Activated naive CD4-positive, alpha-beta T cell treated with anti-CD3 and anti-CD28 coated beads, Interleukin-2, amount 10 ng/mL, durations not matched to agents 7 days and 5 days (primary cell): ENCODE measurements around the gene SYNJ2.

Source experiments
- CTCF ChIA-PET: fragments of 350-600 bp; sonication (Branson Sonifier 250); formaldehyde crosslinking; loops from one replicate; lab custom pipeline; 2021; ENCODE audit warnings: antibody characterized with exemption; lab: Charles Lee
- DNase-seq: peaks from one replicate; pipeline ENCODE4 v3.0.0-alpha.2; 2020
- H3K27ac Mint-ChIP-seq: one replicate; pipeline ENCODE4 v1.8.0; 2021; ENCODE audit warnings: mild to moderate bottlenecking, moderate library complexity, mixed read lengths
- H3K27me3 Mint-ChIP-seq: one replicate; pipeline ENCODE4 v1.8.0; 2021; ENCODE audit warnings: mild to moderate bottlenecking, mixed read lengths
- H3K36me3 Mint-ChIP-seq: one replicate; pipeline ENCODE4 v1.8.0; 2021; ENCODE audit warnings: mixed read lengths
- H3K4me1 Mint-ChIP-seq: one replicate; pipeline ENCODE4 v1.8.0; 2021; ENCODE audit warnings: mixed read lengths
- H3K4me3 Mint-ChIP-seq: one replicate; pipeline ENCODE4 v1.8.0; 2021; ENCODE audit warnings: mild to moderate bottlenecking, moderate library complexity, mixed read lengths
- H3K9me3 Mint-ChIP-seq: one replicate; pipeline ENCODE4 v1.8.0; 2021; ENCODE audit warnings: mixed read lengths

The SYNJ2 gene

DNA sequence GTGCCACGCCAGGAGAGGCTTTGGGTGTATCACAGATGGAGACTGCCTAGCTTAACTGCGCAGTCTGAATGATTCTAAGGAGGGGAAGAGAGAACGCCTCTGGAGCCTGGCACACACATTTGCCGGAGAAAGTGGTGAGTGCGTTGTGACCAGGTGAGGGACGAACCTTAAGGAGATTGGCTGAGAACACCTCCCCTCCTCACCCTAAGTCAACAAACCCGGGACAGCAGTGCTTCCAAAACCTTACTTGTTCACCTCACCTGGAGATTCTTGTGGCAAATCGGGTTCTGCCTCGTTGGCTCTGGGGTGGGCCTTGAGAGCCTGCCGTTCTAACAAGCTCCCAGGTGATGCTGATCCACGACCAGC lies 9.4 kb downstream of the SYNJ2 start:
- H3K27me3 Mint-ChIP-seq, result no peaks in the 10 kb centered on the region
- peaks cover 57% of the 10 kb centered on the region for H3K4me1 Mint-ChIP-seq
- DNase-seq, result no peak
- peaks cover 23% of the 10 kb centered on the region for H3K36me3 Mint-ChIP-seq
- no peak overlapping the region for H3K4me3 Mint-ChIP-seq
- H3K9me3 Mint-ChIP-seq, result no peaks in the 10 kb centered on the region
- peak overlapping the region; percentile 66 for H3K27ac Mint-ChIP-seq
- CTCF ChIA-PET, result interaction anchor here (3.6 kb wide), 1 partner anchor 35 kb away, joined by 14 read pairs; no protein-coding TSS in a partner anchor

DNA sequence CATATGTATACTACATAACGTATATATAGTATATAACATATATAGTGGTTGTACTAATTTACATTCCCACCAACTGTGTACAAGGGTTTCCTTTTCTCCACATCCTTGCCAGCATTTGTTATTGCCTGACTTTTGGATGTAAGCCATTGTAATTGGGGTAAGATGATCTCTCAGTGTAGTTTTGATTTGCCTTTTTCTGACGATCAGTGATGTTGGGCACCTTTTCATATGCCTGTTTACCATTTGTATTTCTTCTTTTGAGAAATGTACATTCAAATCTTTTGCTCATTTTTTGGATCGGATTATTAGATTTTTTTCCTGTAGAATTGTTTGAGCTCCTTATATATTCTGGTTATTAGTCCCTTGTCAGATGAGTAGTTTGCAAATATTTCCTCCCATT lies 11.4 kb downstream of the SYNJ2 start:
- H3K9me3 Mint-ChIP-seq, result no peaks in the 10 kb centered on the region
- no peak overlapping the region for H3K4me3 Mint-ChIP-seq
- DNase-seq, result no peak
- peaks cover 25% of the 10 kb centered on the region for H3K36me3 Mint-ChIP-seq
- no peak overlapping the region for H3K27ac Mint-ChIP-seq
- no peaks in the 10 kb centered on the region for H3K27me3 Mint-ChIP-seq
- CTCF ChIA-PET, result interaction anchor here (1.3 to 1.4 kb wide), 2 partner anchors 79 to 81 kb away, joined by 3 to 4 read pairs; no protein-coding TSS in a partner anchor
- H3K4me1 Mint-ChIP-seq, result peaks cover 50% of the 10 kb centered on the region

- Mint-ChIP-seq H3K27ac (no peak overlapping the region), H3K36me3 (peaks cover 21% of the 10 kb centered on the region), H3K27me3 (no peaks in the 10 kb centered on the region), H3K9me3 (no peaks in the 10 kb centered on the region), H3K4me3 (no peak overlapping the region), H3K4me1 (peaks cover 40% of the 10 kb centered on the region)
- DNase-seq, result no peak
- CTCF ChIA-PET, result interaction anchor here (1.3 to 1.7 kb wide), 2 partner anchors 14 to 80 kb away, joined by 3 read pairs; no protein-coding TSS in a partner anchor
Observed at GRCh38 chr6:157994125-157994795, 12.6 kb downstream of the SYNJ2 start.

DNA sequence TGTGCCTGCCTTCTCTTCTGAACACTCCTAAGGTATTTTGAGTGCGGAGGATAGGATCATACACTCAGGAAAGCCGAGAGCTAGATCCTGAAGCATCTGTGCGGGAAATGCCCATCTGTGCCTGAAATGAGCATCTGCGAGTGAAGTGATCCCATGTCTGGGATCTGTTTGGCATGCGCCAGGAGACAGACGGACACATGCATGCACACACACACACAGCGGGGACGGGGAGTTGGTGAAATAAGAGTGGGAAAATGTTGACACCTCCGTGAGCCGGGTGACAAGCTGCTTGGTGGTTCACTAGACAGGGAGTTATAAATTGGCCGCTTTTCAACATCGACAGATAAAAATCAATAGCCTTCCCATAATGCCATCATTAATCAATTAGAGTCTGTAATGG lies 13.8 kb downstream of the SYNJ2 start:
- CTCF ChIA-PET, result interaction anchor here (1.3 to 1.7 kb wide), 2 partner anchors 15 to 77 kb away, joined by 3 read pairs; no protein-coding TSS in a partner anchor
- Mint-ChIP-seq H3K9me3 (no peaks in the 10 kb centered on the region), H3K4me3 (no peak overlapping the region), H3K36me3 (peaks cover 20% of the 10 kb centered on the region), H3K27me3 (no peaks in the 10 kb centered on the region), H3K4me1 (peaks cover 28% of the 10 kb centered on the region), H3K27ac (no peak overlapping the region)
- no peak for DNase-seq

GRCh38 chr6:157996201-157996712 lies 14.6 kb downstream of the SYNJ2 start:
- Mint-ChIP-seq H3K27me3 (no peaks in the 10 kb centered on the region), H3K4me3 (no peak overlapping the region), H3K4me1 (peaks cover 20% of the 10 kb centered on the region), H3K9me3 (no peaks in the 10 kb centered on the region), H3K27ac (no peak overlapping the region), H3K36me3 (peaks cover 19% of the 10 kb centered on the region)
- CTCF ChIA-PET, result no interaction called here
- no peak for DNase-seq

- Mint-ChIP-seq H3K4me3 (no peak overlapping the region), H3K9me3 (no peaks in the 10 kb centered on the region), H3K4me1 (peaks cover 22% of the 10 kb centered on the region), H3K27me3 (no peaks in the 10 kb centered on the region), H3K36me3 (peaks cover 23% of the 10 kb centered on the region), H3K27ac (no peak overlapping the region)
- CTCF ChIA-PET, result no interaction called here
- no peak for DNase-seq
Observed at GRCh38 chr6:157996918-157997702, 15.4 kb downstream of the SYNJ2 start.

GRCh38 chr6:157997893-157998608 lies 16.4 kb downstream of the SYNJ2 start:
- CTCF ChIA-PET, result no interaction called here
- no peaks in the 10 kb centered on the region for H3K27me3 Mint-ChIP-seq
- H3K27ac Mint-ChIP-seq, result no peak overlapping the region
- no peak overlapping the region for H3K4me3 Mint-ChIP-seq
- H3K36me3 Mint-ChIP-seq, result peaks cover 22% of the 10 kb centered on the region
- no peak for DNase-seq
- H3K9me3 Mint-ChIP-seq, result no peaks in the 10 kb centered on the region
- H3K4me1 Mint-ChIP-seq, result peaks cover 28% of the 10 kb centered on the region

DNA sequence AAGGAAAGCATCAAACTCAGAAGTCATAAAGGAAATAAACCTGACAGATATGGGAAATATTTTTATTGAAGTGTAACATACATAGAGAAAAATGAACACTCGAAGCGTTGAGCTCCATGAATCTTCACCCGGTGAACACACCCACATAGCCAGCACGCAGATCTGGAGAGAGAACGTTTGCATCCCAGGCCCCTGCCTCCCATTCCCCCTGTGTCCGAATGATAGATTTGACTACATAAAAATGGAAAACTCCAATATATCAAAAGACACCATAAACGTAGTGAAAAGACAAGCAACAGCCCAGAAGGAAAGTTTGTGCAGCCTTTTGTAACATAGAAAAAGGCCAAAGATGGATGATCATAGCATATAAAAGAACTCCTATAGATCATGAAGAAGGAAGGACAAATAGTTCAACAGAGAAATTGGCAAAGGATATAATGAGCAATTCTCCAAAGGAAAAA lies 17.1 kb downstream of the SYNJ2 start:
- Mint-ChIP-seq H3K27me3 (no peaks in the 10 kb centered on the region), H3K4me3 (no peak overlapping the region), H3K27ac (no peak overlapping the region), H3K4me1 (peaks cover 30% of the 10 kb centered on the region), H3K9me3 (no peaks in the 10 kb centered on the region), H3K36me3 (peaks cover 22% of the 10 kb centered on the region)
- CTCF ChIA-PET, result no interaction called here
- DNase-seq, result no peak

- CTCF ChIA-PET, result interaction anchor here (1.1 kb wide), 1 partner anchor 16 kb away, joined by 3 read pairs; no protein-coding TSS in a partner anchor
- Mint-ChIP-seq H3K4me3 (no peak overlapping the region), H3K4me1 (peaks cover 32% of the 10 kb centered on the region)
Observed at GRCh38 chr6:157999168-158000051, 17.7 kb downstream of the SYNJ2 start.

DNA sequence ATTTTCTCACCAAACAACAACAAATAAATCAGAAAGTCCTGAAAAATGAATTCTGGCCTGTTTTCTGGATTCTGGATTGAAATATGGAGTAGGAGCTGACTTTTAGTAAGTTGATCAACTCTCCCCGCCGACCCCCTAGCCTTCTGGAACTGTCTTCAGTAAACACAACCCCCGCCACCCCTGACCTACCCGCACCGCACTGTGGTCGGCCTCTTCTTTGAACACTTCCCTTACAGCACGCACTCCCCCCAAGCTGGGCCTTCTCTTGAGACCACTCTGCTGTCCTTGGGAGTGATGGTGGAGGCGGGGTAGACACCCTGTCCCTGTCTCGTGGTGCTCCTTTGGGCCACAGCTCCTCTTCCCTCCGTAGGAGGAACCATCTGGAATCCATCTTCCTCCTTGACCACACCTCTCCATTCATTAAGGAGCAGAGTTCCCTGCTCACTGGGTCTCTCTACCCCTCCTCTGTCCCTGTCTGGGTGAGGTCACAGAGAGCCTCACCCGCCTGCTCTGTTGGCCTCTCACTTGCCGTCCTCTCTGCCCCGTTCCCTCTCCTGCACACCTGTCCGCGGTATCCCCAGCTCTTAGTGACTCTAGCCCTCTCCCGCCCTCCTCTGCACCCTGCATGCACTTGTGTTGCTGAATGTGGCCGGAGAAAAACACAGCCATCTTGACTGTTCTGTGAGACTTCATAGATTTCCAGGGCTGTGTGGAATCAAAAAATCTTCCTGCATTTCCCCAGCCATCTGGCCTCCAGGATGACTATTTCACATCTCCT lies 19.1 kb downstream of the SYNJ2 start:
- H3K9me3 Mint-ChIP-seq, result no peaks in the 10 kb centered on the region
- DNase-seq, result no peak
- H3K4me3 Mint-ChIP-seq, result no peak overlapping the region
- H3K4me1 Mint-ChIP-seq, result peaks cover 37% of the 10 kb centered on the region
- no peak overlapping the region for H3K27ac Mint-ChIP-seq
- peaks cover 16% of the 10 kb centered on the region for H3K36me3 Mint-ChIP-seq
- CTCF ChIA-PET, result interaction anchor here (0.9 kb wide), 1 partner anchor 26 kb away, joined by 4 read pairs; no protein-coding TSS in a partner anchor
- no peaks in the 10 kb centered on the region for H3K27me3 Mint-ChIP-seq

More at GRCh38 chr6:157999168-158000051, 17.7 kb downstream of the SYNJ2 start:
- DNase-seq, result no peak
- H3K9me3 Mint-ChIP-seq, result no peaks in the 10 kb centered on the region
- H3K27me3 Mint-ChIP-seq, result no peaks in the 10 kb centered on the region
- peaks cover 20% of the 10 kb centered on the region for H3K36me3 Mint-ChIP-seq
- no peak overlapping the region for H3K27ac Mint-ChIP-seq

DNA sequence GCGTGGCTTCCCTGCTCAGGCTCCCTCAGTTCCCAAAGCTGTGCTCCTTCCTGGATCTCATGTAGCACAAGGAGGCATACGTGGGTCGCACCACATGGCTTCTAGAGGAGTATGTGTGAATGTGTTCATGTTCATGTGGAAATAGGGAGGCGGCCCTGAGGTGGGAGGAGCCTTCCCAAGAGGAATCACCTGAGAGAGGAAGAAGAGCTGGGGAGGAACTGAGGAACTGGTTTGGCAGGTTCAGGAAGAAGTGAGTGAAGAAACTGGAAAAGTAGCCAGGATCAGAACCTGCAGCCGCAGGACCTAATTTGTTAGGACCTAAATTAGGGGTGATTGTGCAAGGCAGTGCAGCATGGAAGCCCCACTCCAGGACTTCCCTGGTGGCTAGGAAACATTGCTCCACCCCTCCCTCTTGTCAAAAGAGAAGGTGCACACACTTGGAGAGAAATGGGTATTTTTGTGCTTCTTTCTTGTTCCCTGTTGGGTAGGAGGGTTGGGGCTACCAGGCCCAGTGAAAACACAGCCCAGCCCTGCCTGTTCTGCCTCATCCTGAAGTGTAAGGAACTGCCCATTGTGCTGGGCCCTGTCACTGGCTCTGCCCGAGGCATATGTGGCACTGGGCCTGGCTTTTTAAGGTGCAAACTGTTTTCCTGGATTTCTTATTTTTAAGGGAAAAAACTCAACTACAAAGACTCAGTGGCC lies 20.7 kb downstream of the SYNJ2 start:
- no peak for DNase-seq
- Mint-ChIP-seq H3K9me3 (no peaks in the 10 kb centered on the region), H3K4me1 (peaks cover 47% of the 10 kb centered on the region), H3K4me3 (no peak overlapping the region), H3K27me3 (no peaks in the 10 kb centered on the region), H3K36me3 (peaks cover 23% of the 10 kb centered on the region), H3K27ac (no peak overlapping the region)
- CTCF ChIA-PET, result no interaction called here
